Mesenchymal stem cell (in vitro differentiated cells and primary cell): ENCODE data around the gene CPT1A. TPM values are rescaled to one million over a fixed set of nuclear protein-coding genes. Genes with fewer than 3 reads are reported as not detected.
A peak's percentile ranks its signal among the peaks of the same experiment; 100 is the strongest.
"Not testable (repeated sequence)": the region's sequence is repeated elsewhere in the genome, so short reads cannot be mapped to it uniquely, and the experiment has no call there.

Experiments
- DNase-seq: peaks from one replicate; pipeline ENCODE4 v3.0.0-alpha.2; 2013
- H2AFZ ChIP-seq: one replicate; pipeline ENCODE4 v1.6.1; 2013; ENCODE audit warnings: low read depth, mild to moderate bottlenecking, control low read depth, inconsistent platforms, low read length, moderate library complexity
- H2AK5ac ChIP-seq: 2 replicates; pipeline ENCODE4 v1.6.1; 2013; ENCODE audit warnings: low read length, moderate library complexity, mild to moderate bottlenecking, inconsistent platforms; ENCODE audit not compliant: severe bottlenecking
- H2BK120ac ChIP-seq: one replicate; pipeline ENCODE4 v1.6.1; 2013; ENCODE audit warnings: low read depth, mild to moderate bottlenecking, inconsistent platforms, low read length, moderate library complexity
- H2BK12ac ChIP-seq, 2 experiments: one replicate each; pipeline ENCODE4 v1.6.1; 2013; ENCODE audit warnings: inconsistent platforms in 2 of 2, low read length in 2 of 2, mild to moderate bottlenecking in 2 of 2, moderate library complexity in 2 of 2, control low read depth in 1 of 2
- H2BK15ac ChIP-seq: one replicate; pipeline ENCODE4 v1.6.1; 2013; ENCODE audit warnings: mild to moderate bottlenecking, low read depth, inconsistent platforms; ENCODE audit not compliant: poor library complexity, severe bottlenecking
- H2BK5ac ChIP-seq: 2 replicates; pipeline ENCODE4 v1.6.1; 2013; ENCODE audit warnings: low read depth, mild to moderate bottlenecking, low read length, control low read depth, inconsistent platforms; ENCODE audit not compliant: poor library complexity, severe bottlenecking
- H3K14ac ChIP-seq, 2 experiments: one replicate each; pipeline ENCODE4 v1.6.1; 2013; ENCODE audit warnings: inconsistent platforms in 2 of 2, low read length in 2 of 2, control low read depth in 1 of 2, mild to moderate bottlenecking in 1 of 2, moderate library complexity in 1 of 2
- H3K18ac ChIP-seq, 2 experiments: one replicate each; pipeline ENCODE4 v1.6.1; 2013; ENCODE audit warnings: inconsistent platforms in 2 of 2, low read length in 2 of 2, control low read depth in 1 of 2, low read depth in 1 of 2, mild to moderate bottlenecking in 1 of 2
- H3K23ac ChIP-seq, 2 experiments: one replicate each; pipeline ENCODE4 v1.6.1; 2013; ENCODE audit warnings: inconsistent platforms in 2 of 2, low read length in 2 of 2, mild to moderate bottlenecking in 2 of 2, moderate library complexity in 2 of 2, control low read depth in 1 of 2
- H3K27ac ChIP-seq: 2 replicates; pipeline ENCODE4 v1.5.1; 2013; ENCODE audit warnings: mild to moderate bottlenecking, moderate library complexity, low read length, control low read depth, inconsistent platforms; ENCODE audit not compliant: poor library complexity, severe bottlenecking
- H3K27me3 ChIP-seq, 2 experiments: 2 replicates each; pipeline versions ENCODE4 v1.6.1 to v1.7.0; 2013; ENCODE audit warnings: low read length in 2 of 2, mild to moderate bottlenecking in 2 of 2, moderate library complexity in 2 of 2, control low read depth in 1 of 2, inconsistent platforms in 1 of 2; ENCODE audit not compliant: control insufficient read depth in 1 of 2, insufficient read depth in 1 of 2
- H3K36me3 ChIP-seq, 2 experiments: 2 replicates each; pipeline versions ENCODE4 v1.6.1 to v1.7.0; 2013; ENCODE audit warnings: low read length in 2 of 2, control low read depth in 1 of 2, inconsistent platforms in 1 of 2, low read depth in 1 of 2, mild to moderate bottlenecking in 1 of 2; ENCODE audit not compliant: insufficient read depth in 2 of 2, control insufficient read depth in 1 of 2
- H3K4ac ChIP-seq, 2 experiments: one replicate each; pipeline ENCODE4 v1.6.1; 2013; ENCODE audit warnings: inconsistent platforms in 2 of 2, low read length in 2 of 2, mild to moderate bottlenecking in 2 of 2, moderate library complexity in 2 of 2, control low read depth in 1 of 2, low read depth in 1 of 2
- H3K4me1 ChIP-seq: 2 replicates; pipeline ENCODE4 v1.6.1; 2013; ENCODE audit warnings: low read depth, low read length, control low read depth; ENCODE audit not compliant: control insufficient read depth, insufficient read depth
- H3K4me2 ChIP-seq: 2 replicates; pipeline ENCODE4 v1.6.1; 2013; ENCODE audit warnings: low read length, mild to moderate bottlenecking, inconsistent platforms; ENCODE audit not compliant: poor library complexity, severe bottlenecking
- H3K4me3 ChIP-seq, 2 experiments: 2 replicates each; pipeline versions ENCODE4 v1.5.1 to v1.7.0; 2013; ENCODE audit warnings: low read length in 2 of 2, mild to moderate bottlenecking in 2 of 2, control low read depth in 1 of 2, low read depth in 1 of 2; ENCODE audit not compliant: insufficient read depth in 1 of 2
- H3K79me1 ChIP-seq: replicated peaks from 2 replicates; pipeline ENCODE4 v1.6.1; 2013; ENCODE audit warnings: mild to moderate bottlenecking, control low read depth, low read length, inconsistent platforms; ENCODE audit not compliant: poor library complexity, severe bottlenecking
- H3K9ac ChIP-seq: 2 replicates; pipeline ENCODE4 v1.7.0; 2013; ENCODE audit warnings: mild to moderate bottlenecking, low read length, moderate library complexity
- H3K9me3 ChIP-seq: 2 replicates; pipeline ENCODE4 v1.7.0; 2013; ENCODE audit warnings: mild to moderate bottlenecking, low read length; ENCODE audit not compliant: control insufficient read depth
- H4K8ac ChIP-seq: one replicate; pipeline ENCODE4 v1.6.1; 2013; ENCODE audit warnings: inconsistent platforms, mild to moderate bottlenecking, low read length, moderate library complexity
- H4K91ac ChIP-seq: one replicate; pipeline ENCODE4 v1.6.1; 2013; ENCODE audit warnings: mild to moderate bottlenecking, low read length, inconsistent platforms
- WGBS: methylation state at CpG from one replicate; pipeline ENCODE4 v1.1.7; 2013; ENCODE audit warnings: mixed read lengths; 5-methylcytosine and 5-hydroxymethylcytosine counted together
- polyA plus RNA-seq, 2 experiments: library from polyadenylated mRNA; stranded (reverse); fragments of 200-250 nt; gene quantifications; one replicate each; pipeline ENCODE4 v1.2.3, GENCODE V29; 2013

The CPT1A gene
- 28.4 TPM for polyA plus RNA-seq (2013, experiment 1 of 2)
- polyA plus RNA-seq (2013, experiment 2 of 2): 27.0 TPM

DNA sequence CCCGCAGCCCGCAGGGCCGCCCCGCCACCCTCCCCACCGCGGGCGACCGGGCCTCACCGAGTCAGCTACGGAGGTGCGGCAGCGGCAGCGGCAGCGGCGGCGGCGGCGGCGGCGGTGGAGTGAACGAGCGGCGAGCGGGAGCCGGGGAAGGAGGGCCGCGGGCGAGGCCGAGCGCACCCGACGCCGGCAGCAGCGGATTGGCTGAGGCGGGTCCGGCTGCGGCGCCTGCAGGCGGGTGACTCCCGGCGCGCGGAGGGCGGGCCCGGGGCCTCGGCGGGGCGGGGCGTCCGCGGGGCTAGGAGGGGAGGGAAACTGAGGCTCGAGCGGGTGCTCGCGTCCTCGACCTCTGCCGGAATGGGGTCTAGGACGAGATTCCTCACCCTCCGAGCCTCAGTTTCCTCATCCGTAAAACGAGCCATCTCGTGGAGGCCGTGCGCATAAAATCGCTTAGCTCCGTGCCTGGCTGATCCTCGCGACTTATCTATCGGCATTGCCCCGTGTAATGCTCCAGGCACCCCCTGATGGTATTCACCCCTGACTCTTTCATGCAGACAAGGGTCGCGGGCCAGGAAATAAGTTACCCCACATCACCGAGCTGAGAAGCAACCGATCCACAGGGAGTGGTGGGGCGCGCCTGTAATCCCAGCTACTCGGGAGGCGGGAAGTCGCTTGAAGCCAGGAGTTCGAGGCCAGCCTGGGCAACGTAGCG is at the start of gene CPT1A:
TSS of gene CPT1A (minus strand) at position 199 of the 709 bp plus-strand sequence. CDS start 26,442 bp downstream, outside the sequence.
- H2AK5ac ChIP-seq: no peak within 1 kb of the TSS
- H3K27me3 ChIP-seq: peaks cover 4 to 10% of the 10 kb centered on the region in 2 experiments
- H4K91ac ChIP-seq: peak within 1 kb of the TSS; percentile 76
- peak within 1 kb of the TSS; percentile 95 for H3K4me2 ChIP-seq
- no peaks in the 10 kb centered on the region for H3K9me3 ChIP-seq
- peak; percentile 75 for DNase-seq
- H3K4me3 ChIP-seq: peak within 1 kb of the TSS; percentile 72 to 90
- H2BK5ac ChIP-seq: no peak within 1 kb of the TSS
- peak within 1 kb of the TSS; percentile 35 to 60 for H3K4ac ChIP-seq
- peak within 1 kb of the TSS; percentile 50 for H2BK120ac ChIP-seq
- H3K23ac ChIP-seq: peak within 1 kb of the TSS in 1 of 2 experiments; percentile 91
- H2AFZ ChIP-seq: peak within 1 kb of the TSS; percentile 23
- H3K9ac ChIP-seq: peak within 1 kb of the TSS; percentile 93
- H3K27ac ChIP-seq: no peak within 1 kb of the TSS
- H4K8ac ChIP-seq: peak within 1 kb of the TSS; percentile 87
- peak within 1 kb of the TSS; percentile 46 to 95 for H2BK12ac ChIP-seq
- H3K18ac ChIP-seq: peak within 1 kb of the TSS; percentile 90 to 99
- WGBS: 16% methylated on average over 65 of the region's 82 CpGs
- peak within 1 kb of the TSS; percentile 44 for H2BK15ac ChIP-seq
- H3K36me3 ChIP-seq: peaks cover 0 to 5% of the 10 kb centered on the region in 2 experiments
- no peak within 1 kb of the TSS for H3K14ac ChIP-seq
- peaks cover 10% of the 10 kb centered on the region for H3K79me1 ChIP-seq
- peaks cover 48% of the 10 kb centered on the region for H3K4me1 ChIP-seq

DNA sequence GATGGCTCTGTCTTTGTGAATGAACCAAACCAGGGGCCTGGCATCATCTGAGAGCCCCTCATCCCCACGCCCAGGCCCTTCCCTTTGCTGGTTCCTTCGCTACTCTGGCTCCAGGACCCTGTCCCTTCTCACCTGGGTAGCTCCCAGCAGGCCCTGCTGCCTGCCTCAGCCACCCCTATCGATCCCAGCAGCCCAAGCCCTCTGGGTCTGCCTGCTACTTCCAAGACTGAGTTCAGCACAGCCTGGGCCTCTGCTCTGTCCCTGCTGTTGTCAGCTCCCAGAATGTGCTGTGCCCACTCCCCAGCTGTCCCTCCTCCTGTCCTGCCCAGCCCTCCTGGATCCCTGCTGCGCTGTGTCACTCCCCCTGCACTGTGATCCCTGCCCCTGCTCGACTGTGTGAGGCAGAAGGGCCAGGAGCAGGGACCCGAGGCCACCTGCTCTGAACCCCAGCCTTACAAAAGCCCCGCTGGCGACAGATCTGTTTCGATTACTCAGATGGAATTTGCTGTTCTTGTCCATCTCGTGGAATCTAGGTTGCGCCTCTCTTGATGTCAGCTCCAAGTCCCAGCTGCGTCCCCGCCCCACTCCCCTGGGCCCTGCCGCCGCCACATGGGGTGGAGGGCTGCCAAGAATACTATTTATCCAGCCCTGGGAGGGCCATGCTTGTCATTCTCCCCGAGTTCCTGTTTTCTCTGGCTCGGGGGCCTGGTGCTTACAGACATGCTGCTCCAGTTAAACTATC is 48.9 kb upstream of the CPT1A start:
- peak overlapping the region; percentile 52 for H2AK5ac ChIP-seq
- DNase-seq: no peak
- H3K4me3 ChIP-seq: peak overlapping the region in 1 of 2 experiments; percentile 43
- peaks cover 19% of the 10 kb centered on the region for H3K4me1 ChIP-seq
- H3K9me3 ChIP-seq: no peaks in the 10 kb centered on the region
- H2BK15ac ChIP-seq: no peak overlapping the region
- H3K27ac ChIP-seq: peak overlapping the region; percentile 43
- WGBS: 84% methylated on average over 17 of the region's 17 CpGs
- H3K4ac ChIP-seq: no peak overlapping the region
- H3K79me1 ChIP-seq: peaks cover 7% of the 10 kb centered on the region
- peaks cover 32 to 39% of the 10 kb centered on the region in 2 experiments for H3K36me3 ChIP-seq
- no peak overlapping the region for H3K18ac ChIP-seq
- H3K23ac ChIP-seq: no peak overlapping the region
- peak overlapping the region; percentile 64 for H3K9ac ChIP-seq
- no peaks in the 10 kb centered on the region for H3K27me3 ChIP-seq
- no peak overlapping the region for H2BK120ac ChIP-seq
- H3K4me2 ChIP-seq: no peak overlapping the region
- H2BK12ac ChIP-seq: no peak overlapping the region
- H2AFZ ChIP-seq: no peak overlapping the region
- no peak overlapping the region for H4K8ac ChIP-seq
- no peak overlapping the region for H3K14ac ChIP-seq
- no peak overlapping the region for H2BK5ac ChIP-seq
- no peak overlapping the region for H4K91ac ChIP-seq

DNA sequence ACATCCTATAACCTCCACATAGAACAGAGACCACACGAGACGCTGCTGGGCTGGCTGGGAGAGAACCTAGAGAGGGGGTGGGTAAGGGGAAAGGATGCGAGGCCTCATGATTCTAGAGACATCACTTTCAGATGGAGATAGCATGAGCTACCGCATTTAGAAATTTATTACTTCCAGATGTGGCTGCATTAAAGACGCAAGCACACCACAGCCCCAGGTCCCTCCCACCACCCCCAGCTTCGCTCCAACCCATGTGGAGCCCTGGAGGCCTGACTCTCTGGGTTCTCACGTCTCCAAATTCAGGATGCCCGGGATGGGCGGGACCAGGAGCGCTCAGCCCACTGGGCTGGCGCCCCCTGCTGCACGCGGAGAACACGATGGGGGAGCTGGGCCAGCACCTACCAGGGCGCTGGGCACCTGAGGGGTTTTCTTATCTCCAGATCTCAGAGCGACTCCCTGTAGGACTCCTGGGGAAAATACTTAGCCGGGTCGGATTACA is 48.3 kb upstream of the CPT1A start:
- peak overlapping the region; percentile 43 for H3K27ac ChIP-seq
- peak overlapping the region; percentile 68 for H3K9ac ChIP-seq
- H3K18ac ChIP-seq: no peak overlapping the region
- no peak overlapping the region for H2BK15ac ChIP-seq
- H2AFZ ChIP-seq: no peak overlapping the region
- H3K79me1 ChIP-seq: peaks cover 5% of the 10 kb centered on the region
- H3K4me2 ChIP-seq: no peak overlapping the region
- H3K4ac ChIP-seq: no peak overlapping the region
- H4K8ac ChIP-seq: no peak overlapping the region
- peaks cover 27 to 32% of the 10 kb centered on the region in 2 experiments for H3K36me3 ChIP-seq
- no peak overlapping the region for H2BK12ac ChIP-seq
- H2AK5ac ChIP-seq: no peak overlapping the region
- H2BK5ac ChIP-seq: no peak overlapping the region
- 54% methylated on average over 17 of the region's 18 CpGs for WGBS
- no peak overlapping the region for H3K14ac ChIP-seq
- H2BK120ac ChIP-seq: no peak overlapping the region
- peak overlapping the region in 1 of 2 experiments; percentile 38 for H3K4me3 ChIP-seq
- H4K91ac ChIP-seq: no peak overlapping the region
- no peak overlapping the region for H3K23ac ChIP-seq
- peak; percentile 20 for DNase-seq
- no peaks in the 10 kb centered on the region for H3K9me3 ChIP-seq
- peaks cover 19% of the 10 kb centered on the region for H3K4me1 ChIP-seq
- H3K27me3 ChIP-seq: no peaks in the 10 kb centered on the region

DNA sequence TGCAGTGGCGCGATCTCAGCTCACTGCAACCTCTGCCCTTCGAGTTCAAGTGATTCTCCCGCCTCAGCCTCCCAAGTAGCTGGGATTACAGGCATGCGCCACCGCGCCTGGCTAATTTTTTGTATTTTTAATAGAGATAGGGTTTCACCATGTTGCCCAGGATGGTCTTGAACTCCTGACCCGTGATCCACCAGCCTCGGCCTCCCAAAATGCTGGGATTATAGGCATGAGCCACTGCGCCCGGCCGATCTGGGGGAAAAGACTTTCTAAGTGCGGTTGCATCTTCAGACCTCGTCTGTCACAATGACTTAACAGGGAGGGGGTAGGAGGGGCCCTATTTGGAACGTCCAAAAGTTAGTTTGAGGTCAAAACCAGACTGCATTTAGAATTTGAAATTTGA is 43.1 kb upstream of the CPT1A start:
- not testable (repeated sequence) for H3K79me1 ChIP-seq, H2BK120ac ChIP-seq, H3K14ac ChIP-seq, H4K91ac ChIP-seq, H3K36me3 ChIP-seq, H2BK5ac ChIP-seq, DNase-seq, H3K9ac ChIP-seq, H4K8ac ChIP-seq, H3K9me3 ChIP-seq, H3K4me3 ChIP-seq, H3K27ac ChIP-seq, H2AK5ac ChIP-seq, H2BK12ac ChIP-seq, H3K4me1 ChIP-seq, H3K4ac ChIP-seq, H2BK15ac ChIP-seq, H2AFZ ChIP-seq, H3K18ac ChIP-seq, H3K23ac ChIP-seq, H3K27me3 ChIP-seq, H3K4me2 ChIP-seq
- whole genome bisulfite sequencing: 96% methylated on average over 15 of the region's 15 CpGs
